Measurements from ENCODE around the gene ACTRT2.

The ACTRT2 gene

DNA sequence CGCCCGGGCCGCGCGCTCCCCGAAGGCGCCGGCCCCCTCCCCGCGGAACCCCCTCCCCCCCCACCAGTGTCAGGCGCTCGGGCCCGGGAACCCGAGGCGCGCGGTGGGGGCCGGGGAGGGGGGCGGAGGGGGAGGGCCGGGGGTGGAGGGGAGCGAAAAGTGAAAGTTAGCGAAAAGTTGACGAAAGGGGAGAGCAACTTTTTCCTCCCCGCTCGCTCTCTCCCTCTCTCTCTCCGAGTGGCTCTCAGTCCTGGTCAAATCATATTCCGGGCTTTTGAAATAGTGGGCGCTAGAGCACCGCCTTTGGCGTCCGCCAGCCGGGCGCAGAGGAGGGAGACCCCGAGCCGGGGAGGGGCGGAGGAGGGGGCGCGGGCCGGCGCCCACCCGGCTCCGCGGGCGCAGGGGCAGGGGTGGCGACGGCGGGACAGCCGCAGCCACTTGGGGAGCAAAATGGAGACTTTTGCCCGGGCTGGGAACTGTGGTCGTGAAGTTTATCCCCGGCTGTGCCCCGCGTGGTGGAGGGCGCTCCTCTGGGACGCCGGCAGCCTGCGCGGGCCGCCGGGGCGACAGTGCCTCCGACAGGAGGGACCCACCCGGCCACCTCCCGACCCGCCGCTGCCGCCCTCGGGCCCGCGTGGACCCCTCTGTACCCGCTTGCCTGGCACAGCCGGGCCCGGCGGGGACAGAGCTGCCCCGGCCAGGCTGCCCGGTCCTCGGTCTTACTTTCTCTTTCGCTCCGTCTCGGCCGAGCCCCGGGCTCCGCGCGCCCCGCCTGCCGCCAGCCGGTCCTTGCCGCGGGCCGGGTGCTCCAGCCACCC lies 48.4 kb downstream of the ACTRT2 start:
- peak; percentile 73 for DNase-seq

DNA sequence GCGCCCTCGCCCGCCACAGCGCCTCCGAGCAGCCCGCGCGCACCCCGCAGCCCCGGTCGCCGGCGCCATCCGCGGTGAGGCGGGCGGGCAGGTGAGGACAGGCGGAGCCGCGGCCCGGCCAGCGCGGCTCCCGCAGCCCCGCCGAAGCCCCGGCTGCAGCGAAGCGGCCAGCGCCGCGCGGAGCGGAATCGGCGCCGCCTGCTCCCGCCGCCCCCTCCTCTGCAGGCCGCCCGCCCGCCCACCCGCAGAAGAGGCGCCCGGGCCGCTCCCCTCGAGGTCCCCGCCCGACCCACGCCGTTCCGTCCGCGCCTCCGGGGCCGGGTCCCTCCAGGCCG lies 49.0 kb downstream of the ACTRT2 start:
- no peak for DNase-seq

DNA sequence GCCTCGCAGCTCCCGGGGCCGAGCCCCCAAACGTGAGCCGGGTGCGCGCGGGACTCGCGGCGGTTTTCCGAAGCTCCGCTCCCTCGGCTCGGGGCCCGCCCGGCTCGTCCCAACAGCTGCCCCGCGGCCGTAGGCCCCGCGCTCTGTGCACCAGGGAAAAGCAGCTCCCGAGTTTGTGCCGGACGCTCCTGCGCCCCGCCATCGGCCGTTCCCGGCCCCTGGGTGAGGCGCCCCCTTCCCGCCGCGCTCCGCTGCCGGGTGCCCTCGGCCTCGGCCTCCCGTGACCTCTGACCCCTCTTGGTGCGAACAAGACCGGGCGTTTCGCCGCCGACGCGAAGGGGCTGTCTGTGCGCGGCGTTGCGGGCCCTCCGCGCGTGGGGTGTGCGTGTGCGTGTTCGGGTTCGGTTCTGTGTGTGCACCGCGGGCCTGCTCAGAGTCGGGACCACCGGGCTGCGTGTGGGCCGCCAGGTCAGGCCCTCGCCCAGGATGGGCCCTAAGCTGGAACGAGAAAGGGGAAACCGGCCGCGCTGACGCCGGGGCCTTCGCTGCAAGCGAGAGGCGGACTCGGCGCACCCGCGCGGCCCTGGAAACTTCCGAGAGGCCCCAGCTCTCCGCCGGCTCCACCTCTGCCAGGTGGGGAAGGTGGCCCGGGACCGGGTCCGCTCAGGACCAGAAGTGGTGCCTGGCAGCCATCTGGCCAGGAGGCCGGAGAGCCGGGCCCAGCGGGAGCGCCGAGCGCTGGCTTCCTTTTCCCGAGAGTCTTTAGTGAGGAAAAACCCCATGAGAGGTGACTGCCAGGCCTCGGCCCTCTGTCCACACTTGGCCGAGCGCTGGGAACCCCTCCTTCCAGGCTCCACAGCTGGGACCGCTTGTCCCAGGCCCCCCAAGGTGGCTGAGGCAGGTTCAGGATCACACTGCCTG lies 49.6 kb downstream of the ACTRT2 start:
- no peak for DNase-seq

DNA sequence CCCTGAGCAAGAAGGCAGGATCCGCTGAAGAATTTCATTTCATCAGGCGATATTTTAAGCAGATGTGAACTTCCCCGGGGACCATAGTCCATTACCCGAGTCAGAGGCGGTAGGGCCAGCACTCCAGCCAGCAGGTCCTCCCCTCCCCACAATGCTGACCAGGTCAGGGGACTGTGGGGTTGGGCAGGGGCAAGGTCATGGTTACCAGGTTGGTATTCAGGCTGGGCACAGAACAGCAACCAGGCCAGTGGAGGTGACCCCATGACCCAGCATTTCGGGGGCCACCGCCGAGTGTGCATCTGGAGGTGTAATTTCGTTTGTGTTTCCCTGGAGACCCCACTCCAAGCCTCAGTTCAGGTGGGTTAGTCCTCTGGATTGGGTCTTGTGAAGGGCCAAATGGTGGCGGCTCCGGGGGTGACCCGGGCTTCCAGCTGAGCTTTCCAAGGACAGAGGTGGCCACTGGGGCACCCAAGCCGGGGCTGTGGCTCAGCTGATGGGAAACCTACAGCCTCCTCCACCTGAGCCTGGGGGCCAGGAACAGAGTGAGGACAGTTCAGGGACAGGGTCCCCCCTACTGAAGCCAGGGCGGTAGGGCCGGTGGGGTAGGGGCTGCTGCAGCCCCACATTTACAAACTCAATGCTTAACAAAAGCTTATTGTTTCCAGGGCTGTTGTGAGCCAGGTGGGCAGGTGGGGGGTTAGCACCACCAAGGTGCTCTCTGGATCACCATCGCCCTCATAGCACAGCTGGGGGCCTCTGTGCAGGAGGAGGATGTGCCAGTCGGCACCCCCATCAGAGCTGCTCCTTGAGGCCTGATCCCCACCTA lies 50.5 kb downstream of the ACTRT2 start:
- no peak for DNase-seq

All from fibroblast of skin of back (primary cell).